Activated effector memory CD4-positive, alpha-beta T cell treated with Interleukin-2 at 50 U/mL for 16 hours (primary cell): ENCODE measurements around the gene MINDY4B.
"Not testable (repeated sequence)": the region's sequence is repeated elsewhere in the genome, so short reads cannot be mapped to it uniquely, and the experiment has no call there.

Experiments used
- DNase-seq: peaks from one replicate; pipeline ENCODE4 v3.0.0-alpha.2; 2020

Gene MINDY4B

DNA sequence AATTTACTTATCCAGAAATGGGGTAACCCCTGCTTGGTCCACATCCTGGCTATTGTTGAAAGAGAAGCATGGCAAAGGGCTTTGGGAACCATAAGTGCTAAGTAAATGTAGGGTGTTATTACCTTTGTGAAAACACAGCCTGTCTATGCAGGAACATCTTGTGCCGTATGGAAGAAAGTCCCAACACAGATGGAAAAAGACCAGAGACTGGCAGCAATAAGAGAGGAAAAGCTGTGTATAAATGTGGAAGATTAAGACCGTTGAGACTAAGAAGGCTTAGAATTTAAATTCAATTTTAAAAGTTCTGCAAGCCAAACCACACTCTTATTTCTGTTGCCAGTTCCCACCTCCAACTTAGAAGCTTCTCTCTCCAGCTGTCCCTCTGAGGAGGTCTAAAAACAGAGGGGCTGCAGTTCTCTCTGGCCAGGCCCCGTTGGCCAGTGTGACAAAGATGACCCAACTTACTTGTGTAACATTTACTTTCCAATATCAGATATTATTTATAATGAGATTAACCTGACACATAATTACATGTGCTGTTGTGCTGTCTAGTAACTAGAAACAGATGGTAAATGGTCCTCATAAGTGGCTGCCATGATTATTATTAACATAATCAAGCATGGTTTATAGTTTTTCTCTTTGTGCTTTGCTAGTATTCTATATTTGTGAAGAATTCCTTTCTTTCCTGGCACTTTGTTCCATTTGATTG, 7.0 kb downstream of the MINDY4B start:
- DNase-seq: no peak

DNA sequence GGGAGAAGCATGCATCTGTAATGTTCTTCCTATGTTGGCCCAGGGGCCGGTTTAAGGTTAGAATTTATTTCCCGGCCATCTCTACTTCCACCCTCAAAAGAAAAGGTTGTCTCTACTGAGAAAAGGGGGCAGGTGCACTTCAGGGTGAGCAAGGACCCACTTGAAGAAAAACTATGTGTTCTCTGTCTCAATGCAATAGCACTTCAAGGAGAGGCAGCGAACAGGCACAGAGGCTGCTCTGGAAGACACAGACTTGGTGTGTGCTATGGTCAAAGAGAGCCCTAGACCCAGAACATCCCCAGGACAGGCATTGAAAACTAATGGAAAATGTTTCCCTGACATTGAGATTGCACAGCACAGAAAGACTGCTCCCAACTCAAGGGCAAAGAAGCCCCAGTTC, 7.6 kb downstream of the MINDY4B start:
- no peak for DNase-seq

DNA sequence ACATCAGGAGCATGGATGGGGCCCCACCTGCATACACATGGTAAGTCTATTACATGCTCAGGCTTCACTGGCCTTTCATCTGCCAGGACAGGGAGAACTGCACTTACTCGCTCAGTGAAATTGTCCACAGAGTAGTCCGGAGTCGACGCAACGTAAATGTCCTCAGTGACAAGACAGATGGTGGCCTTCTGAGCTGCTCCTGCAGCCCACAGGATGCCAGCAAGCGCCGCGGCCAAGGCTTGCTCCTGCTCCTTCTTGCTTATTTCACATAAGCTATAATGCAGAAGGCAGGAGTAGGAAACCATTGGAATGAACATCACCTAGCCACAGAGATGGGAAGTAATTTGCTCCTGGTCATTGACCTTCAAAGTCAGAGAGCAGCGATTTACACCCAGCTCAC, 14.4 kb downstream of the MINDY4B start:
- no peak for DNase-seq

DNA sequence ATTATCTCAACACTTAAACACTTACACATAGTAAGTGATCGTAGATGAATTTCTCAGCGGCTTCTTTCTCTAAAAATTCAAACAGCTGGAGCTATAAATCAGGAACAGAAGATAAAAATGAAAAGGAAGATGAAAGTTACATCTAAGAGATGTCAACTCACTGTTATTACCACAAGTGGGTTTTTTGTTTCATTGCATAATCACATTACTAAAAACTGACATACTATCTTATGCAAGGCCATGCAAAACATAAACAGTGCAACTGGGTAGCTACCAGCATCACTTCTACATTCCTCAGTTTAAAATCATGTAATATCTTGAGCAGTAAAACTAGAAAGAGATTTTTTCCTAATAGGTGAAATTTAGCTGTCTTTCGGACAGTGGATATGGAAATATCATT, 14.9 kb downstream of the MINDY4B start:
- no peak for DNase-seq

DNA sequence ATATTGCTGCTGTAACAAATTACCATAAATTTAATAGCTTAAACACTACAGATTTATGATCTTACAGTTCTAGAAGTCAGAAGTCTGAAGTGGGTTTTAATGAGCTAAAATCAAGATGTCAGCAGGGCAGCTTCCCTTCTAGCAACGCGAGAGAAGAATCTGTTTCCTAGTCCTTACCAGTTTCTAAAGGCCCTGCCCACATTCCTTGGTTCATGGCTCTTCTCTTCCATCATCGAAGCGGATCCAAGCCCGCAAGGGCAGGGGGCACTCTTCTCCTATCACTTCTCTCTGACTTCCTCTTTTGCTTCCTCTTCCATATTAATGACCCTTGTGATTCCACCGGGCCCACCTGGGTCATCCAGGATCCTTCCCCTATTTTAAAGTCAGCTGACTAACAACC, 16.1 kb downstream of the MINDY4B start:
- no peak for DNase-seq

DNA sequence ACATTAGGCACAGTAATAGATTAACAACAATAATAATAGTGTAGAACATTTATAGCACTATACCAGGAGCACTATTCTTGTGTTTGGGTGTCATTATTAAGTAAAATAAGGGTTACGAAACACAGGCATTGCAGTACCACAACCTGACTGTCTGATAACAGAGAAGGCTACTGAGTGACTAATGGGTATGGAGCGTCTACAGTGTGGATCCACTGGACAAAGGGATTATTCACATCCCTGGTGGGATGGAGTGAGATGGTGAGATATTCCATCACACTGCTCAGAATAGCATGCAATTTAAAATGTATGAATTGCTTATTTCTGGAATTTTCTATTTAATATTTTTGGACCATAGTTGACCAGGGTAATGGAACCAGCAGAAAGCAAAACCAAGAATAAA, 18.2 kb downstream of the MINDY4B start:
- no peak for DNase-seq

DNA sequence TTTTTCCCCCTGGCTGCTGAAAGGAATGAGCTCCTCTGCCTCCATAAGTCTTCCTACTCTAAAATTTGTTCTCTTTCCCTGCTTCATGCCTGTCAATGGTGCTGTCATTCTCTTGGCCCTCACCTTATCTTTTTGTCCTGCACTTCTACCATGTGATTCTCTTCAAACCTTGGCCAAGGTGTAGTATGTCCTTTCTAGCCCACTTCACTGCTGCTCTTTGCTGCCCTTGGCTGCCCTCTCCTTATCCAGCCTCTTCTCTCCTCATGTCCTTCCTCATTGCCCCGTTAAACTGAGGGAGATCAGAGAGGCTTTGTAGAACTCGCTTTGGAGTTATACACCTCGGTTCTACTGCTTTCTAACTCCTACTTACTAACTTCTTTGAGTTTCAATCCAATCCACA, 19.7 kb downstream of the MINDY4B start:
- no peak for DNase-seq

DNA sequence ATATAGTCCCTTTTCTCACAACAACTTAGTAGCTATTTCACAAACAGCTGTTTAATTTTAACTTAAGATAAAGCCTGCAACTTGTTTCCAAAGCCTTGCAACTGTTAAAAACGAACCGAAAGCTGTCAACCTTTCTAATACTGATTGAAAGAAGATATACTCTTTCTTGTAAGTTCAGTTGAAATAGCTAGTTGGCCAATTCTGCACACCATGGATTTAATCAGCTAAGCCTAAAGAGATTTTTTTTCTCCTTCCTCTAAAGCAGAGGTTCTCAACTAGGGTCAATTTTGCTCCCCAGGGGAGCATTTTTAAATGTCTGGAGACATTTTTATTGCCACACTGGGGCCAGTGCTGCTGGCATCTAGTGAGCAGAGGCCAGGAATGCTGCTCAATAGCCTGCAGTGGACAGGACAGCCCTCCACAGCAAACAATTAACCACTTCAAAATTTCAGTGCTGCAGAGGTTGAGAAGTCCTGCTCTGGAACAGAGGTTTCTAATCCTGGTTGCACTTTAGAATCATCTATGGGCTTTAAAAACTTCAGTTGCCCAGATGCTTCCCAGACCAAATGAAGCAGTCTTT, 26.2 kb downstream of the MINDY4B start:
- no peak for DNase-seq

DNA sequence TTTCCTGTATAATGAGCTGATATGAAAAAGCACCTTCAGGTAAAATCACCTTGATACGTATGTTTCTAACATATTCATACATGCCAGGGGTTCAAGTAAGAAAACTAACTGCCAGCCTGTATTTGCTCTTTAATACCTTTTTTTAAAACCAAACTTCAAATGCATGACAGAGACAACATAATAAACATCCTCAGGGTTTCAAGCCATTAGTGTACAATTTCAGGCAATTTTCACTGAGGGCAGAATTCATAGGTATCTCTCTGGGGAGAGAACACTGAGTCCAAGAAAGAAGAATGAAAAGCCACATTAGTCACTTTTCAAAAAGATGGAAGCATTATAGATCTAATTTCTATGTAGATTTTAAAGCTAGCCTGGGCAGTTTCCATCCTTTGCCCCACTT, 26.9 kb downstream of the MINDY4B start:
- no peak for DNase-seq

DNA sequence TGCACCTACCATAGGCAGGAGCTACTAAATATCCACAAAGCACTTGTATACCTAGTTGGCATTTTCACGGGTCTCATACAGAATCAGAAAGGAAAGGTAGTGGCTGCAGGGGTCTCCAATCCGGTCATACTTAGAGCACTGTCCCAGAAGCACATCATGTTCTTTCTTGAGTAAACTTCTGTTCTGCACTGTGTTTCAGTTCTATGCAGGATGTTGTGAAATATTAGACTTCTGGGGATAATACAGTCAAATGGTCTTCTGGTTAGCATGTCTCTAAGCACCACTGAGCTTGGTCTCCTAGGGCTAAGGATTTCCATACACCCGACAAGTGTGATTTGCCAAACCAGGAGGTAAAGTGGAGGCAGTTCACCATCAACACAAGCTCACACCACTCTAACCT, 27.9 kb downstream of the MINDY4B start:
- DNase-seq: no peak

DNA sequence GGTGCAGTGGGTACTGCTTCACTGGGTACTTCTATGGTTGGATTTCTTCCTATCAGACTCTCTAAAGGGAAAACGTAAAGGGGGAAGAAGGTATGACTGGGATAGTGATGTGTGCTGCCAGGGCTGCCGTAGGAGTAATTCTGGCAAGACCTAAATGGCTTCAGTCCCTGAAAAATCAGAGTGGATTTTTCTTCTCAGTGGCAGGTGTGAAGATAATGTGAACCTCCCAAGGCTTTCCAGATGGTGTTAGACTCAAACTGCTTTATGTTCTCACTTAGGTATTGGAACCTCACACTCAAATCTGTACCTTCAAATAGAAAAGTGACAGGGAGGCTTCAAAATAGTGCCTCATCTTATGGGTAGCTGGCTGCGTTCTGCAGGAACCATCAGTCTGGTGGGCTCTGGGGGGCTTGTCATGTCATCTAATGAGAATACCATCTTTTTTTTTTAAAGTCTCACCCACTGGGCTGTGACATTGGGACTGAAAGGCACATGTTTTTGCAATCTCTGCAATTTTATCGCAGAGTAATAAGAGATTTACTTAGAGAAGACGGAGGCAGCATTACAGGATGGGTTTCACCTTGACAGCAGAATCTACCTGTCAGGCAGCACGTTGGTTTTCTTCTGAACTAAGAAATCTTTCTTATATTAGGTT, 28.5 kb downstream of the MINDY4B start:
- no peak for DNase-seq

DNA sequence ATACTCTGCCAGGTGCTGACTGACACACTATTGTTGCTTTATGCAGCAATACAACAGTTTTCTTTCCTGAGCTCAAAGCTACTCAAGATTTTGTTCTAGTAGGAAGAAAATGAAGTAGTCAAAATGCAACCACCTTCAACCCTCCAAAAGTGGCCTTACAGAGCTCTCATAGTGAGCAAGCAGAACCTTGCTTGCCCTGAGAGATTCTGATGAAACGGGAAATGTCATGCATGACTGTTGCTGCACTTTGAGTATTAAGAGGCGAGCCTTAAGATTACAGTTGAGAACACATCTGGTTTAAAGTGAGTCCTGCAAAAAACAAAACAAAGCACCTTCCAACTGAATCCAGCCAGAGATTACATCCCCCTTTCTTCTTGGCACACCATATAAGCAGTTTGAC, 29.7 kb downstream of the MINDY4B start:
- no peak for DNase-seq

DNA sequence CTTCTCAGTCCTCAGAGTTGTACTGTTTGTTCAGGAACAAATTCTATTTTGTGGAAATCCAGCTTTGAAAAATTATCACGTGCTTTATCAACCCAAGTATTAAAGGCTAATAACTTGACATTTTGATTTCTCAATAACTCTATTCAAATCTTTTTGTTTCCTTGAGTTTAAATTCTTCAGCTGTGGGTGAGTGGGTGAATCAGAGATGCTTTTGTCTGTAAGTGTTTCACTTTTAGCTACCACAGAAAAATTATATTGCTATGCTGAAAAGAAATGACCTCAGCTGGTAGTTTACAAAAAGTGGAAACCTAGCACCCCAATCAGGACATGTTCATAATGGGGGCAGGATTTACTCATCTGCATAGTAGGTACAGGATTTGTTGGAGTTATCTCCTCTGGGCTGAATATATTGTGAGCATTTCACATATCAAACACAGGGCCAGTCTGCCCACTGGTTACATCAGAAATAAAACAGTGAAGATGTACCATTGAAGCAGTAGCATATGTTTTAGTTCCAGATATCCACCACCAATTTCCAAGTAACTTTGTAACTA, 30.5 kb downstream of the MINDY4B start:
- no peak for DNase-seq

DNA sequence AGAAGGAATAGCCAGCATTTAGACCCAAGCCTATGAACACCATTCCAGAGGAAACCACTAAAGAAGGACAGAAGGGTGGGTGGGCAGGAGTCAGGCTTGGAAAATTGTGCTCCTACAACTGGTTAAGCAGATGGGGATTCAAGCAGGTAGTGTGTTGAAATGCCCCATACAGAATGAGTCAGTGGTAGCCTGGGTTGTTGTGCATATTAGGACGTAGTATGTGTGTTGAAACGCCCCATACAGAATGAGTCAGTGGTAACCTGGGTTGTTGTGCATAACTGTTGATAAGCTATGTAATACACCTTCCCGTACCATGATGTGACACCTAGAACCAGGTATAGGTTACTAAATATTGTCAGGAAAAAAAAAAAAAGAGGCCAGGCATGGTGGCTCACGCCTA, 34.0 kb downstream of the MINDY4B start:
- DNase-seq: no peak

DNA sequence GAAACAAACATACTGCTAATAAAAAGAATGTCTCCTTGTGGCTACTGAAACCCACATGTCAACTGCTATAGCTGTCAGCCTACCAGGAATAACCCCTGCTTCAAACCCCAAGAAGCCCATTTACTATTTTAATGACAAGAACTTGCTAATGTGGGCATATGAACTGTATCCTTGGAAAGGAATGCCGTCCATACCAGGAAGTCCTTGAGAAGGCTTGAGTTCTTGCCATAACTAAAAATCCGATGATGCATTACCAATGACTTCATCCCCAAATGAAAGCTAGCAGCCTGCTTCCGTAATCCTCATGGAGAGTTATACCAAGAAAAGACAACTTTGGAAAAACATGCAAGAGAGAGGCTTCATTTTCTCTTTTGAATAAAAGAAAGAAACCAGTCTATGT, 34.8 kb downstream of the MINDY4B start:
- DNase-seq: no peak

DNA sequence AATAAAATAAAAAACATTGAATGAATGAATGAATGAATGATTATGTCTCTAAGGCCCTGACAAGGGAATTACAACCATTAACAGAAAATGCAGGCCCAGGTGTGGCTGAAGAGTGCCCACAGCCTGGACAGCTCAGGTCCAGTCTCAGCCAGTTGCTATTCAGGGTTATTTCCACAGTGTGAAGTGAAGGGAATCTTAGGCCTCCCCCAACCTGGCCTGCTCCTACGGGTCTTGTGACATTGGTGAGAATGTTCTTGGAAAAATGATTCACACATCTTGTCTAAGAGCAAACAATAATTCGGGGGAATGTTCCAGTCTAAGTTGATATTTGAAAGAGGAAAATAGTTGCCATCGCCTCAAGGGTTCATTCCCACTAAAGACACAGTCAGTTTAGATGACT, 37.0 kb downstream of the MINDY4B start:
- no peak for DNase-seq

DNA sequence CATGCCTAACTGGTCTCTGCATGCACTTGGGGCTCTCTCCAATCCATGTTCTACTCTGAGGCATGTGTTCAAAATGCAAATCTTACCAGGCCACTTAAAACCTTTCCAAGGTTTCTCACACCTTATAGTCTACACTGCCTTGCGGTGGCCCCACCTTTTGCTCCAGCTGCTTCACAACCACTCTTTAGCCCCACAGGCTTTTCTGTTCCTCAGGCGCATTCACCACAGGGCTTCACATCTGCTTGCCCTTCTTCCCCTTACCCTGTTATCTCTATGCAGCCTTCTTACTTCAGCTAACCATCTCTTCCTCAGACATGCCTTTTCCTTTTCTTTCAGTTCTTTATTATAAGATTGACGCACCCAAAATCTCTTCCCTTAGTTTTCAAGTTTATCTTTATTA, 37.8 kb downstream of the MINDY4B start:
- no peak for DNase-seq

DNA sequence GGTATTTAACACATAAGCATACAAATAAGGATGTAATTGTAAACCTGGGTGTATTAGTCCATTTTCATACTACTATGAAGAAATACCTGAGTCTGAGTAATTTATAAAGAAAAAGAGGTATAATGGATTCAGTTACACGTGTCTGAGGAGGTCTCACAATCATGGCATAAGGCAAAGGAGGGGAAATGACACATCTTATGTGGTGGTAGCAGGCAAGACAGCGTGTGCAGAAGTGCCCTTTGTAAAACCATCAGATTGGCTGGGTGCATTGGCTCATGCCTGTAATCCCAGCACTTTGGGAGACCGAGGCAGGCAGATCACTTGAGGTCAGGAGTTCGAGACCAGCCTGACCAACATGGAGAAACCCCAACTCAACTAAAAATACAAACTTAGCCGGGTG, 41.3 kb downstream of the MINDY4B start:
- DNase-seq: not testable (repeated sequence)

DNA sequence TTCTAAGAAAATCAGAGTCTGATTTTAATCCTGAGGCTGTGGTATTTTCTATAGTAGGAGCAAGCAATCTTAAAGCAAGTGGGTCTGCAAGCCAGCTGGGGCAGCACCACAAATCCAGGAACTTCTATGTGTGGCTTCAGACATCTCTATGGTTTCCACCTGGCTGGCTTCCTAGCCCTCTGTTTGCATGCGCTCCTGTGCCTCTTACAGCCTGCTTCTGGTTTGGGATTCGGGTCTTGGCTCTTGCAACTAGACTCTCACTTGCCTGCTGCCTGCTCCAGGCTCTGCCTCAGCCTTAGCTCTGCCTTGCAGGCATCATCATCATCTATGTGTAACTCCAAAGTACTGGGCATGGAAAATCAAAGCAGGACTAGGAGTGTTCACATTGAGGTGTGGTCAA, 43.4 kb downstream of the MINDY4B start:
- DNase-seq: no peak

DNA sequence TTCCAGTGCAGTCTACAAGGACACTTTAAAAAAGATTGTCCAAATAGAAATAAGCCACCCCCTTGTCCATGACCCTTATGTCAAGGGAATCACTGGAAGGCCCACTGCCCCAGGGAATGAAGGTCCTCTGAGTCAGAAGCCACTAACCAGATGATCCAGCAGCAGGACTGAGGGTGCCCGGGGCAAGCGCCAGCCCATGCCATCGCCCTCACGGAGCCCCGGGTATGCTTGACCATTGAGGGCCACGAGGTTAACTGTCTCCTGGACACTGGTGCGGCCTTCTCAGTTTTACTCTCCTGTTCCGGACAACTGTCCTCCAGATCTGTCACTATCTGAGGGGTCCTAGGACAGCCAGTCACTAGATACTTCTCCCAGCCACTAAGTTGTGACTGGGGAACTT, 47.3 kb downstream of the MINDY4B start:
- not testable (repeated sequence) for DNase-seq

DNA sequence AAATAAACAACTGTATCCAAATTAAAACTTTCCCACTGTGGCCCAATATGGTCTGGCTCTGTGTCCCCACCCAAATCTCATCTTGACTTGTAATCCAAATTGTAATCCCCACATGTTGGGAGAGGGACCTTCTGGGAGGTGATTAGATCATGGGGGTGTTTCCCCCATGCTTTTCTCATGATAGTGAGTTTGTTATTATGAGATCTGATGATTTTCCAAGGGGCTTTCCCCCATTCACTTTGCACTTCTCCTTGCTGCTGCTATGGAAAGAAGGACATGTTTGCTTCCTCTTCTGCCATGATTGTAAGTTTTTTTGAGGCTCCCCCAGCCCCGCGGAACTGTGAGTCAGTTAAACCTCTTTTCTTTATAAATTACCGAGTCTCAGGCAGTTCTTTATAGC, 55.0 kb downstream of the MINDY4B start:
- no peak for DNase-seq

DNA sequence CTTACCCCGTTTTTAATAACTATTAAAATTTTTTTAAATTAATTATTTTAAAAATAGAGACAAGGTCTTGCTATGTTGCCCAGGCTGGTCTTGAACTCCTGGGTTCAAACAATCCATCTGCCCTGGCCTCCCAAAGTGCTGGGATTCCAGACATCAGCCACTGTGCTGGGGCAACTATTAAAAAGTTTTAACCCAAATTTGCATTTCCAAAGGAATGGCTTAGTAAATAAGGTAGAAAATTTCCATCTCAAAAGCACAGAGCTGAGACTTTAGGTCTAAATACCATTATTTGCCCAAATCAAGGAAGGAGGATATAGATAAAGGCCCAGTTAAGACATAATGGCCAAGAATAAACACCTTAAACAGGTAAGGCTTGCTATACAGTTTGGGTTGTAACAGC, 56.4 kb downstream of the MINDY4B start:
- no peak for DNase-seq

DNA sequence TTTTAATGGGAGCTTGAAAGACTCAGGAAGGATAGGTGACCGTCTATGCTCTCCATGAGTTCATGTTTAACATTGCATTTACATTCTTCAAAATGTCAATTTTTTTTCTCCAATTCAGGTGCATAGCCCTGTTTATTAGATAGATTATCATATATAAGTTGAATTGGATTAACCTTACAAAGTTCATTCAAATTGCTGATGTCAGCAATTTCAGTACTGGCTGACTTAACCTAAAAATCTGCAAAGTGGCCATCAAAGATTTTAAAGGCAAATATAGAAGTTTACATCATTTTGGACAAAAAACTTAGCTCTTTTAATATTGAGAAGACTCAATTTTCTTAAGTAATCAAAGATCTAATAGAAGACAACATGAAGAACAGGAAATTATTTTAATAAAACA, 57.8 kb downstream of the MINDY4B start:
- no peak for DNase-seq

DNA sequence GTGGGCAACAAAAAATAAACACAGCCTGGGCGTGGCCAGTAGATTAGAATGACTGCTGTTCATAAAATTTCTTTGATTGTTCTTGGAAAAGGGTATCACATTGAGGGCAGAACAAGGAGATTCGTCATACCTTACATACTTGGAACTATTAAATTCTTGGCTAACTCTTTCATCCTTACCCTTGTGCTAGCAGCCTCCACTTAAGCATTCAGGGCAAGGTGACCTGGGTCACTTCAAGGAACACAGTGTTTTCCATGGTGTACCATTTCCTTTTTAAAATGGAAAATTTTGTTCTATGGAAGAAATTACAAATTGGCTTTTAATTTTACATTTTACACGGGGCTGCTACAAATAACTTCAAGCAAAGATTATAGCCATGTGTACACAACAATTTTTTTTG, 60.8 kb downstream of the MINDY4B start:
- no peak for DNase-seq
